B cell (primary cell): ENCODE results near the gene PRICKLE2. TPM values are rescaled to one million over a fixed set of nuclear protein-coding genes. Genes with fewer than 3 reads are reported as not detected.

Experiments
- ATAC-seq: fragments of 200-7000 bp; cut with Tn5 transposase; one replicate; pipeline ENCODE4 v1.10.0; 2021; ENCODE audit warnings: low read depth, mild to moderate bottlenecking, moderate number of reproducible peaks, moderate library complexity
- CTCF ChIA-PET: fragments of 350-600 bp; sonication (Branson Sonifier 250); formaldehyde crosslinking; loops from one replicate; lab custom pipeline; 2021; ENCODE audit warnings: antibody characterized with exemption, inconsistent platforms; lab: Charles Lee
- POLR2A ChIA-PET: fragments of 350-600 bp; sonication (Branson Sonifier 250); formaldehyde crosslinking; loops from one replicate; lab custom pipeline; 2021; ENCODE audit warnings: antibody characterized with exemption; lab: Charles Lee
- DNase-seq: peaks from one replicate; pipeline ENCODE4 v3.0.0; 2013
- H2AFZ ChIP-seq: 2 replicates; pipeline ENCODE4 v1.6.1; 2012; ENCODE audit warnings: mild to moderate bottlenecking, low read depth, low read length; ENCODE audit not compliant: insufficient read depth, poor library complexity, severe bottlenecking
- H3K27ac ChIP-seq, 2 donors: 1 replicate in 1 of 2; 2 replicates in 1 of 2; pipeline ENCODE4 v1.5.1; 2012 to 2013; ENCODE audit warnings: low read length in 2 of 2, mild to moderate bottlenecking in 2 of 2, moderate library complexity in 1 of 2
- H3K27me3 ChIP-seq, 4 experiments: fragments of 200-600 bp in 1 of 4; sonication (generic) in 1 of 4; replicated peaks in 1 of 4; 1 replicate in 2 of 4; 2 replicates in 2 of 4; pipeline versions ENCODE4 v1.6.1 to v1.7.0; 2013 to 2016; ENCODE audit warnings: low read length in 3 of 4, mild to moderate bottlenecking in 2 of 4, mixed read lengths in 1 of 4, moderate library complexity in 1 of 4; ENCODE audit not compliant: insufficient read depth in 4 of 4, control insufficient read depth in 3 of 4; ENCODE audit errors: control extremely low read depth in 1 of 4
- H3K36me3 ChIP-seq, 2 experiments: replicated peaks in 1 of 2; 1 replicate in 1 of 2; 2 replicates in 1 of 2; pipeline versions ENCODE4 v1.6.1 to v1.7.1; 2013; ENCODE audit warnings: low read length in 1 of 2; ENCODE audit not compliant: insufficient read depth in 2 of 2, control insufficient read depth in 1 of 2; ENCODE audit errors: control extremely low read depth in 1 of 2, extremely low read depth in 1 of 2
- H3K4me1 ChIP-seq, 2 donors: fragments of 200-600 bp in 1 of 2; sonication (generic) in 1 of 2; 1 replicate in 1 of 2; 2 replicates in 1 of 2; pipeline versions ENCODE4 v1.5.1 to v1.6.1; 2013 to 2017; ENCODE audit warnings: low read length in 2 of 2; ENCODE audit not compliant: control insufficient read depth in 2 of 2, insufficient read depth in 2 of 2
- H3K4me2 ChIP-seq: replicated peaks from 2 replicates; pipeline ENCODE3; 2012; ENCODE audit warnings: mild to moderate bottlenecking, low read depth, low read length; ENCODE audit not compliant: poor library complexity, severe bottlenecking
- H3K4me3 ChIP-seq, 5 experiments: fragments of 200-600 bp in 1 of 5; sonication (generic) in 1 of 5; 1 replicate in 3 of 5; 2 replicates in 2 of 5; pipeline versions ENCODE4 v1.5.1 to v1.7.0; 2011 to 2016; ENCODE audit warnings: low read length in 4 of 5, mild to moderate bottlenecking in 4 of 5, low read depth in 2 of 5, control low read depth in 1 of 5, moderate library complexity in 1 of 5; ENCODE audit not compliant: insufficient read depth in 1 of 5; ENCODE audit errors: control extremely low read depth in 1 of 5, extremely low read depth in 1 of 5
- H3K79me2 ChIP-seq: fragments of 200-600 bp; sonication (generic); one replicate; pipeline ENCODE4 v1.6.0; 2016; ENCODE audit warnings: low read length; ENCODE audit not compliant: control insufficient read depth, insufficient read depth
- H3K9ac ChIP-seq: fragments of 200-600 bp; sonication (generic); 2 replicates; pipeline ENCODE4 v1.6.1; 2017; ENCODE audit warnings: mild to moderate bottlenecking, low read length, moderate library complexity
- H3K9me3 ChIP-seq, 3 donors: one replicate each; pipeline versions ENCODE4 v1.6.1 to v1.7.1; 2013; ENCODE audit warnings: low read length in 2 of 3; ENCODE audit not compliant: control insufficient read depth in 2 of 3, insufficient read depth in 1 of 3; ENCODE audit errors: control extremely low read depth in 1 of 3
- H4K20me1 ChIP-seq: 2 replicates; pipeline ENCODE4 v1.6.0; 2012; ENCODE audit warnings: mild to moderate bottlenecking, low read length; ENCODE audit not compliant: insufficient read depth, control insufficient read depth, poor library complexity, severe bottlenecking
- H3K27ac Mint-ChIP-seq: one replicate; pipeline ENCODE4 v1.8.0; 2021; ENCODE audit warnings: mixed read lengths
- H3K27me3 Mint-ChIP-seq: one replicate; pipeline ENCODE4 v1.8.0; 2021; ENCODE audit warnings: mixed read lengths
- H3K4me1 Mint-ChIP-seq: one replicate; pipeline ENCODE4 v1.8.0; 2021; ENCODE audit warnings: mixed read lengths
- H3K4me3 Mint-ChIP-seq: one replicate; pipeline ENCODE4 v1.8.0; 2021; ENCODE audit warnings: mixed read lengths
- H3K9me3 Mint-ChIP-seq: one replicate; pipeline ENCODE4 v1.8.0; 2022; ENCODE audit warnings: mixed read lengths; ENCODE audit not compliant: insufficient read depth
- CTCF ChIP-seq: fragments of 200-600 bp; IDR thresholded peaks from one replicate; pipeline ENCODE4 v1.8.0; 2022; ENCODE audit warnings: antibody characterized with exemption, mild to moderate bottlenecking
- EZH2 ChIP-seq: IDR thresholded peaks from 2 replicates; pipeline ENCODE4 v1.6.1; 2012; ENCODE audit warnings: borderline replicate concordance, low read depth, mild to moderate bottlenecking, moderate library complexity, low read length; ENCODE audit not compliant: insufficient read depth, poor library complexity, severe bottlenecking
- WGBS: methylation state at CpG from one replicate; pipeline ENCODE4 v1.1.5; 2013; ENCODE audit warnings: missing lambda C conversion rate; ENCODE audit not compliant: insufficient coverage; 5-methylcytosine and 5-hydroxymethylcytosine counted together
- intact Hi-C: fragments of 100-400 bp; cut with micrococcal nuclease; formaldehyde crosslinking; loops from one replicate; pipeline ENCODE4 v1.10.0; 2022
- polyA plus RNA-seq: library from polyadenylated mRNA; depleted of rRNA; stranded (reverse); fragments of >200 nt; gene quantifications from 2 replicates; pipeline ENCODE4 v1.2.3, GENCODE V29; 2012
- total RNA-seq, 2 donors: library from RNA; stranded (reverse); fragments of 120-200 nt in 1 of 2; gene quantifications; 1 replicate in 1 of 2; 2 replicates in 1 of 2; pipeline versions ENCODE4 v1.2.3 to v1.2.4, GENCODE V29; 2013 to 2022

Gene PRICKLE2
- total and polyA plus RNA-seq, 2 donors (not counting 1 experiment from before 2014, with no cell fraction given) = 0.30 to 1.4 TPM

DNA sequence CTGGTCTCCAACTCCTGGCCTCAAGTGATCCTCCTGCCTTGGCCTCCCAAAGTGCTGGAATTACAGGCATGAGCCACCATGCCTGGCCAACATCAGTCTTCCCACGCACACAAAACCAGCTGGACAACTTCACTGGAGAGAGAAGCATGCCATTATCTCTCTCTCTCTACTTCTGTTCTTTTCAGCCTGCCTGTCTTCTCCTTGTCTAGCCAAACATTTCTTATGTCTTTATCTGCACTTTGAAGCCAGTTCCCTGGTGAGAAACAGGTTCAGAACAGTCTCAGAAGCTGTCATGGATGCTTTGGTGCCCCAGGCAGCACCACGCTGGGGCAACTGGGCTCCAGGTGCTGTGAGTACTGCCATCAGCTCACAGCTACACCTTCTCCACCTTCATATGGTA is 79.8 kb downstream of the PRICKLE2 start:
- 89% methylated on average over 2 of the region's 2 CpGs for WGBS

More for the DNA sequence above, 79.8 kb downstream of the PRICKLE2 start:
- no peaks in the 10 kb centered on the region for H3K36me3 ChIP-seq
- ChIA-PET CTCF (no interaction called here), POLR2A (no interaction called here)
- H3K27ac ChIP-seq = no peak overlapping the region
- H3K4me3 Mint-ChIP-seq = no peak overlapping the region
- H3K4me2 ChIP-seq = no peak overlapping the region
- H3K9me3 ChIP-seq = no peaks in the 10 kb centered on the region
- no peak overlapping the region for H2AFZ ChIP-seq
- H3K4me1 Mint-ChIP-seq = no peaks in the 10 kb centered on the region
- no peaks in the 10 kb centered on the region for H3K79me2 ChIP-seq
- ATAC-seq = no peak
- DNase-seq = no peak
- H4K20me1 ChIP-seq = no peaks in the 10 kb centered on the region
- H3K4me1 ChIP-seq = no peaks in the 10 kb centered on the region
- TF ChIP-seq EZH2 (no peak), CTCF (no peak)
- no peak overlapping the region for H3K4me3 ChIP-seq
- intact Hi-C loops = no loop called here
- H3K27me3 Mint-ChIP-seq = no peaks in the 10 kb centered on the region
- no peak overlapping the region for H3K9ac ChIP-seq
- H3K27me3 ChIP-seq = no peaks in the 10 kb centered on the region
- no peaks in the 10 kb centered on the region for H3K9me3 Mint-ChIP-seq
- no peak overlapping the region for H3K27ac Mint-ChIP-seq
